Measurements from ENCODE around the gene EDDM3A.

GRCh38 chr14:20697273-20698017, 48.2 kb upstream of the EDDM3A start:
- TF ChIP-seq EZH2 (IDR thresholded peaks at IDR 0.05; ENCODE audit: insufficient read depth, poor library complexity, severe bottlenecking) (no peak), EZH2phosphoT487 (IDR thresholded peaks at IDR 0.05; ENCODE audit: insufficient read depth, low read depth) (no peak)
